ENCODE results near the gene CEACAM16.
"Not testable (repeated sequence)": the region's sequence is repeated elsewhere in the genome, so short reads cannot be mapped to it uniquely, and the experiment has no call there.

CEACAM16 gene

DNA sequence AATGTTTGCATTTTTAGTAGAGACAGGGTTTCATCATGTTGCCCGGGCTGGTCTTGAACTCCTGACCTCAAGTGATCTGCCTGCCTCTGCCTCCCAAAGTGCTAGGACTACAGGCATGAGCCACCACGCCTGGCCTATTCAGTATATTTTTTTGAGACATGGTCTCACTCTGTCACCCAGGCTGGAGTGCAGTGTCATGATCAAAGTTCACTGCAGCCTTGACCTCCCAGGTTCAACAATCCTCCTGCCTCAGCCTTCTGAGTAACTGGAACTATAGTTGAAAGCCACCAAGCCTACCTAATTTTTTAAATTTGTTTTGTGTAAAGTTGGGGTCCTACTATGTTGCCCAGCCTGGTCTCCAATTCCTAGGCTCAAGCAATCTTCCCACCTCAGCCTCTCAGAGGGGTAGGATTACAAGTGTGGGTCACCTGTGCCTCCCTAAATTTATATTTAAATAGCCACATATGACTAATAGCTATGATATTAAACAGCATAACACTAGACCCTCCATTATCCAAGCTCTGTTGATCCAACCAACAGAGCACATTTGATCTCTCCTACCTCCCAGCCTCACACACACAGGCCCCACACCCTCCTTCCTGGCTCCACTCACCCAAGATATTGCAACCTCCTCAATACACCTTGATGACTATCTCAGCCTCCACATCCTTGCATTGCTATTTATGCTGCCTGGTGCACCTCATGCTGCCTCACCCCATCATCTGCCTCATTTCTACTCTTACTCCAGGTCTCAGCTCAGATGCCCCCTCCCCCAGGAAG lies 29.8 kb upstream of the CEACAM16 start:
- no peak overlapping the region for H3K4me3 ChIP-seq (ENCODE audit: low read length)
- TF ChIP-seq, protein P1, sequence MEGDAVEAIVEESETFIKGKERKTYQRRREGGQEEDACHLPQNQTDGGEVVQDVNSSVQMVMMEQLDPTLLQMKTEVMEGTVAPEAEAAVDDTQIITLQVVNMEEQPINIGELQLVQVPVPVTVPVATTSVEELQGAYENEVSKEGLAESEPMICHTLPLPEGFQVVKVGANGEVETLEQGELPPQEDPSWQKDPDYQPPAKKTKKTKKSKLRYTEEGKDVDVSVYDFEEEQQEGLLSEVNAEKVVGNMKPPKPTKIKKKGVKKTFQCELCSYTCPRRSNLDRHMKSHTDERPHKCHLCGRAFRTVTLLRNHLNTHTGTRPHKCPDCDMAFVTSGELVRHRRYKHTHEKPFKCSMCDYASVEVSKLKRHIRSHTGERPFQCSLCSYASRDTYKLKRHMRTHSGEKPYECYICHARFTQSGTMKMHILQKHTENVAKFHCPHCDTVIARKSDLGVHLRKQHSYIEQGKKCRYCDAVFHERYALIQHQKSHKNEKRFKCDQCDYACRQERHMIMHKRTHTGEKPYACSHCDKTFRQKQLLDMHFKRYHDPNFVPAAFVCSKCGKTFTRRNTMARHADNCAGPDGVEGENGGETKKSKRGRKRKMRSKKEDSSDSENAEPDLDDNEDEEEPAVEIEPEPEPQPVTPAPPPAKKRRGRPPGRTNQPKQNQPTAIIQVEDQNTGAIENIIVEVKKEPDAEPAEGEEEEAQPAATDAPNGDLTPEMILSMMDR (conservative IDR thresholded peaks at IDR 0.05; ENCODE audit: low read length): no peak
- DNase-seq (ENCODE audit: low read depth): no peak

GRCh38 chr19:44670027-44670426 lies 28.9 kb upstream of the CEACAM16 start:
- not testable (repeated sequence) for DNase-seq (ENCODE audit: low read depth); H3K4me3 ChIP-seq (ENCODE audit: low read length)

DNA sequence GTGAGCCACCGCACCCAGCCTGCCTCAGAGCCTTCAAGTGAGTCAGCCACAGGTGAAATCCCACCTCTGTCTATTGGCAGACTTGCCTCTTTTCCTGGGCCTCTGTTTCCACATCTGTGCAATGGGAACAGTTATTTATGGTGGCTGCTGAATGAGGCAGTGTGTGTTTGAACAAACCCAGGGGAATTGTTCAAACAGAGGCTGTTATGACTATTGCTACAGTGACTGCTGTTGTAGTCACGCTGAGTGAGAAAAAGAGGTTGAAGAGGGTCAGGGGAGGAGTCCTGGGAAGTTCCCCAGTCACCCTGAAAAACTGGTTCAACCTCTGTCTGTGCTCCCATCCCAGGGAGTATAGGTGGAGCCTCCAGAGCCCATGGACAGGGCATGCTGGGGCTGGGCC lies 27.6 kb upstream of the CEACAM16 start, which contains the start of gene CEACAM19:
CEACAM19 (plus strand) TSS at position 83 of the 400 bp plus-strand sequence. CDS start 450 bp downstream, outside the sequence.
- no peak within 1 kb of the TSS for H3K4me3 ChIP-seq (ENCODE audit: low read length)
- no peak for DNase-seq (ENCODE audit: low read depth)
- TF ChIP-seq, protein P1 (conservative IDR thresholded peaks at IDR 0.05; ENCODE audit: low read length): no peak

GRCh38 chr19:44672226-44672625 lies 26.7 kb upstream of the CEACAM16 start:
- DNase-seq (ENCODE audit: low read depth): no peak
- H3K4me3 ChIP-seq (ENCODE audit: low read length): no peak overlapping the region
- TF ChIP-seq, protein P1 (conservative IDR thresholded peaks at IDR 0.05; ENCODE audit: low read length): no peak

GRCh38 chr19:44673510-44673909 lies 25.4 kb upstream of the CEACAM16 start:
- TF ChIP-seq, protein P1 (conservative IDR thresholded peaks at IDR 0.05; ENCODE audit: low read length): no peak
- H3K4me3 ChIP-seq (ENCODE audit: low read length): no peak overlapping the region
- no peak for DNase-seq (ENCODE audit: low read depth)

GRCh38 chr19:44675521-44675920 lies 23.4 kb upstream of the CEACAM16 start:
- H3K4me3 ChIP-seq (ENCODE audit: low read length): no peak overlapping the region
- TF ChIP-seq, protein P1 (conservative IDR thresholded peaks at IDR 0.05; ENCODE audit: low read length): no peak
- DNase-seq (ENCODE audit: low read depth): no peak

- H3K4me3 ChIP-seq (ENCODE audit: low read length): no peak overlapping the region
- TF ChIP-seq, protein P1 (conservative IDR thresholded peaks at IDR 0.05; ENCODE audit: low read length): no peak
- peak; percentile 56 for DNase-seq (ENCODE audit: low read depth)
Measured at GRCh38 chr19:44677019-44677811, 21.7 kb upstream of the CEACAM16 start.

Data from AG10803 (cell line).